ENCODE results near the gene ITGB1. TPM values are rescaled to one million over a fixed set of nuclear protein-coding genes. Genes with fewer than 3 reads are reported as not detected.

The ITGB1 gene
- total and polyA plus RNA-seq, 9 of the 15 experiments (the other 6 are each of a cell fraction or from before 2014, with no cell fraction given) = 40.2 to 194 (median 155) TPM

- Histone ChIP-seq H3K4me2 (ENCODE audit: insufficient read depth, low read length) (no peak overlapping the region), H3K9me3 (replicated peaks; ENCODE audit: control insufficient read depth, insufficient read depth, low read depth, low read length) (no peaks in the 10 kb centered on the region), H3K36me3 (ENCODE audit: control insufficient read depth, insufficient read depth, low read length) (no peaks in the 10 kb centered on the region), H3K9me1 (ENCODE audit: control insufficient read depth, insufficient read depth, low read length) (no peaks in the 10 kb centered on the region), H3K4me1 (replicated peaks in 1 of 2; ENCODE audit: control insufficient read depth in 2 of 2, insufficient read depth in 2 of 2, low read length in 2 of 2) (peaks cover 3 to 6% of the 10 kb centered on the region in 2 experiments; a peak in 3 of 5 replicates), H3K27me3 (ENCODE audit: control insufficient read depth in 2 of 2, insufficient read depth in 2 of 2, low read length in 2 of 2) (peaks cover 0 to 3% of the 10 kb centered on the region in 2 experiments; a peak in 1 of 5 replicates), H3K79me2 (ENCODE audit: control insufficient read depth, insufficient read depth, low read length) (no peaks in the 10 kb centered on the region), H3K4me3 (no peak overlapping the region), H2AFZ (ENCODE audit: low read depth, low read length) (no peak overlapping the region), H4K20me1 (replicated peaks; ENCODE audit: control insufficient read depth, insufficient read depth, low read length) (no peaks in the 10 kb centered on the region), H3K9ac (ENCODE audit: insufficient read depth in 1 of 2, low read depth in 2 of 2, low read length in 2 of 2) (no peak overlapping the region), H3K27ac (ENCODE audit: extremely low read depth, low read depth, low read length) (no peak overlapping the region)
- DNase-seq (ENCODE audit: extremely low read depth in 1 of 4, low spot score in 3 of 4) (no peak), ATAC-seq (no peak), FAIRE-seq (no peak)
- TF ChIP-seq FOXK2 (conservative IDR thresholded peaks at IDR 0.05 in 1 of 2, IDR thresholded peaks at IDR 0.05 in 1 of 2; ENCODE audit: low read depth in 2 of 2) (no peak), TBP (optimal IDR thresholded peaks at IDR 0.05; ENCODE audit: low read depth, low read length) (no peak), MYNN (IDR thresholded peaks at IDR 0.05) (no peak), MYNN (CRISPR knock-in tag; IDR thresholded peaks at IDR 0.05) (no peak), XRCC5 (IDR thresholded peaks at IDR 0.05; ENCODE audit: low read depth, low read length) (no peak), STAT6 (CRISPR knock-in tag; IDR thresholded peaks at IDR 0.05) (no peak), NKRF (IDR thresholded peaks at IDR 0.05; ENCODE audit: borderline replicate concordance) (no peak)
- no TSS peak for BruUV-seq (replicated peaks)
- intact Hi-C loops (cut with micrococcal nuclease) (loop anchor here (10.0 kb wide), 1 partner anchor 632 kb away; no protein-coding TSS in a partner anchor), in situ Hi-C loops (cut with MboI) (loop anchor here (5.0 kb wide), 1 partner anchor 209 kb away; no protein-coding TSS in a partner anchor)
- POLR2A ChIA-PET = interaction anchor here (1.0 kb wide), 1 partner anchor 46 kb away, joined by 3 read pairs; no protein-coding TSS in a partner anchor
- WGBS (ENCODE audit: insufficient coverage, low coverage, missing lambda C conversion rate) = 74% methylated on average over 11 of the region's 11 CpGs
- CTCF ChIA-PET (ENCODE audit: low intra/inter-chr PET ratio) = interaction anchor here (3.8 kb wide), 1 partner anchor 210 kb away, joined by 52 read pairs; no protein-coding TSS in a partner anchor
These were observed 48.4 kb upstream of the ITGB1 start for GRCh38 chr10:33006342-33006887.
